Stimulated activated CD8-positive, alpha-beta memory T cell treated with anti-CD3 and anti-CD28 coated beads, Interleukin-4, amount 100 ng/mL, for 48 hours (primary cell): ENCODE data around the gene ACSF3.

Experiments used
- DNase-seq: peaks from one replicate; pipeline ENCODE4 v3.0.0-alpha.2; 2020

Gene ACSF3

GRCh38 chr16:89096768-89097391 lies 3.2 kb downstream of the ACSF3 start:
- peak; percentile 78 for DNase-seq

GRCh38 chr16:89097392-89097772 lies 3.7 kb downstream of the ACSF3 start:
- no peak for DNase-seq

- DNase-seq, result no peak
Observed at GRCh38 chr16:89098767-89099430, 5.2 kb downstream of the ACSF3 start.

- no peak for DNase-seq
Observed at GRCh38 chr16:89099905-89100304, 6.3 kb downstream of the ACSF3 start.

- no peak for DNase-seq
Observed at GRCh38 chr16:89100601-89101302, 7.1 kb downstream of the ACSF3 start.

- DNase-seq, result no peak
Observed at GRCh38 chr16:89101303-89102040, 7.8 kb downstream of the ACSF3 start.

GRCh38 chr16:89102041-89102471 lies 8.4 kb downstream of the ACSF3 start:
- no peak for DNase-seq

- no peak for DNase-seq
Observed at GRCh38 chr16:89102481-89103073, 8.9 kb downstream of the ACSF3 start.

GRCh38 chr16:89103156-89103555 lies 9.5 kb downstream of the ACSF3 start:
- DNase-seq, result no peak

GRCh38 chr16:89103781-89104180 lies 10.1 kb downstream of the ACSF3 start:
- DNase-seq, result no peak

- DNase-seq, result no peak
Observed at GRCh38 chr16:89104303-89104702, 10.7 kb downstream of the ACSF3 start.

GRCh38 chr16:89104930-89105571 lies 11.4 kb downstream of the ACSF3 start:
- no peak for DNase-seq

GRCh38 chr16:89105599-89106151 lies 12.0 kb downstream of the ACSF3 start:
- DNase-seq, result no peak

- DNase-seq, result no peak
Observed at GRCh38 chr16:89106533-89107202, 13.0 kb downstream of the ACSF3 start.

GRCh38 chr16:89107203-89107582 lies 13.5 kb downstream of the ACSF3 start:
- no peak for DNase-seq

- no peak for DNase-seq
Observed at GRCh38 chr16:89108416-89108815, 14.8 kb downstream of the ACSF3 start.

GRCh38 chr16:89110641-89111040 lies 17.0 kb downstream of the ACSF3 start:
- no peak for DNase-seq

GRCh38 chr16:89111263-89111662 lies 17.6 kb downstream of the ACSF3 start:
- DNase-seq, result no peak

- no peak for DNase-seq
Observed at GRCh38 chr16:89112377-89113151, 18.9 kb downstream of the ACSF3 start.

GRCh38 chr16:89113152-89113547 lies 19.5 kb downstream of the ACSF3 start:
- DNase-seq, result no peak

- no peak for DNase-seq
Observed at GRCh38 chr16:89113661-89114060, 20.0 kb downstream of the ACSF3 start.
